HL-60 (cell line): ENCODE measurements around the gene XYLT1.

ENCODE experiments used
- GABPA ChIP-seq: IDR thresholded peaks from 2 replicates; pipeline ENCODE4 v1.6.1; 2012; ENCODE audit warnings: low read depth
- POLR2AphosphoS5 ChIP-seq: IDR thresholded peaks from 2 replicates; pipeline ENCODE4 v1.6.1; 2012; ENCODE audit warnings: low read depth
- TF ChIP-seq, protein P1 (sequence below): IDR thresholded peaks from one replicate; pipeline ENCODE4 v1.5.1; 2011; ENCODE audit warnings: low read length, control low read depth, inconsistent platforms; ENCODE audit not compliant: insufficient read depth
- TF ChIP-seq, protein P2 (sequence below): IDR thresholded peaks from 2 replicates; pipeline ENCODE4 v1.6.1; 2012; ENCODE audit warnings: low read depth; ENCODE audit not compliant: insufficient replicate concordance

DNA sequence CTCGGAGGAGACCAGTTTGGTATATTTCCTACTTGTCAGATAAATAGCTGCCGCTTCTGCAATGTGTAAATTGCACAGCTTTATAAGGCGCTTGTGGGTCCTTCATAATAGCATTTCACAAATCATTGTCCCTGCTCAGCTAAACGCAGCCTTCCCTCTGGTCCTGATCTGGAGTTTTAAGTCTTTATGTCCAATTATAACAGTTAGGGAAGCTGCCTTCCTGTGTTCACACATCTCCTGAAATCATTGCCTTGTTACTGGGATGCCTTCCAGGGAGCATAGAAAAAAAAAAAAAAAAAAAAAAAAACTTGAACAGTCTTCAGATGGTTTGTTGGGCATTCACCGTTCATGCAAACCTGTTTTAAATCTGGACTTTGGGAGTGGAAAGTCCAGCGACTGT, 342.0 kb downstream of the XYLT1 start:
- TF ChIP-seq, protein P1, sequence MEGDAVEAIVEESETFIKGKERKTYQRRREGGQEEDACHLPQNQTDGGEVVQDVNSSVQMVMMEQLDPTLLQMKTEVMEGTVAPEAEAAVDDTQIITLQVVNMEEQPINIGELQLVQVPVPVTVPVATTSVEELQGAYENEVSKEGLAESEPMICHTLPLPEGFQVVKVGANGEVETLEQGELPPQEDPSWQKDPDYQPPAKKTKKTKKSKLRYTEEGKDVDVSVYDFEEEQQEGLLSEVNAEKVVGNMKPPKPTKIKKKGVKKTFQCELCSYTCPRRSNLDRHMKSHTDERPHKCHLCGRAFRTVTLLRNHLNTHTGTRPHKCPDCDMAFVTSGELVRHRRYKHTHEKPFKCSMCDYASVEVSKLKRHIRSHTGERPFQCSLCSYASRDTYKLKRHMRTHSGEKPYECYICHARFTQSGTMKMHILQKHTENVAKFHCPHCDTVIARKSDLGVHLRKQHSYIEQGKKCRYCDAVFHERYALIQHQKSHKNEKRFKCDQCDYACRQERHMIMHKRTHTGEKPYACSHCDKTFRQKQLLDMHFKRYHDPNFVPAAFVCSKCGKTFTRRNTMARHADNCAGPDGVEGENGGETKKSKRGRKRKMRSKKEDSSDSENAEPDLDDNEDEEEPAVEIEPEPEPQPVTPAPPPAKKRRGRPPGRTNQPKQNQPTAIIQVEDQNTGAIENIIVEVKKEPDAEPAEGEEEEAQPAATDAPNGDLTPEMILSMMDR, result no peak
- no peak for TF ChIP-seq POLR2AphosphoS5
- no peak for TF ChIP-seq GABPA
- TF ChIP-seq, protein P2, sequence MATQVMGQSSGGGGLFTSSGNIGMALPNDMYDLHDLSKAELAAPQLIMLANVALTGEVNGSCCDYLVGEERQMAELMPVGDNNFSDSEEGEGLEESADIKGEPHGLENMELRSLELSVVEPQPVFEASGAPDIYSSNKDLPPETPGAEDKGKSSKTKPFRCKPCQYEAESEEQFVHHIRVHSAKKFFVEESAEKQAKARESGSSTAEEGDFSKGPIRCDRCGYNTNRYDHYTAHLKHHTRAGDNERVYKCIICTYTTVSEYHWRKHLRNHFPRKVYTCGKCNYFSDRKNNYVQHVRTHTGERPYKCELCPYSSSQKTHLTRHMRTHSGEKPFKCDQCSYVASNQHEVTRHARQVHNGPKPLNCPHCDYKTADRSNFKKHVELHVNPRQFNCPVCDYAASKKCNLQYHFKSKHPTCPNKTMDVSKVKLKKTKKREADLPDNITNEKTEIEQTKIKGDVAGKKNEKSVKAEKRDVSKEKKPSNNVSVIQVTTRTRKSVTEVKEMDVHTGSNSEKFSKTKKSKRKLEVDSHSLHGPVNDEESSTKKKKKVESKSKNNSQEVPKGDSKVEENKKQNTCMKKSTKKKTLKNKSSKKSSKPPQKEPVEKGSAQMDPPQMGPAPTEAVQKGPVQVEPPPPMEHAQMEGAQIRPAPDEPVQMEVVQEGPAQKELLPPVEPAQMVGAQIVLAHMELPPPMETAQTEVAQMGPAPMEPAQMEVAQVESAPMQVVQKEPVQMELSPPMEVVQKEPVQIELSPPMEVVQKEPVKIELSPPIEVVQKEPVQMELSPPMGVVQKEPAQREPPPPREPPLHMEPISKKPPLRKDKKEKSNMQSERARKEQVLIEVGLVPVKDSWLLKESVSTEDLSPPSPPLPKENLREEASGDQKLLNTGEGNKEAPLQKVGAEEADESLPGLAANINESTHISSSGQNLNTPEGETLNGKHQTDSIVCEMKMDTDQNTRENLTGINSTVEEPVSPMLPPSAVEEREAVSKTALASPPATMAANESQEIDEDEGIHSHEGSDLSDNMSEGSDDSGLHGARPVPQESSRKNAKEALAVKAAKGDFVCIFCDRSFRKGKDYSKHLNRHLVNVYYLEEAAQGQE, result no peak
